Measurements from ENCODE around the gene MCTP2. TPM values are rescaled to one million over a fixed set of nuclear protein-coding genes. Genes with fewer than 3 reads are reported as not detected.
A peak's percentile ranks its signal among the peaks of the same experiment; 100 is the strongest.

The MCTP2 gene
- total RNA-seq, 2 donors from 2014 or later = 19.6 to 32.9 TPM

- ATAC-seq (replicated peaks) = no peak
- peaks cover 6% of the 10 kb centered on the region for H3K36me3 Mint-ChIP-seq (ENCODE audit: low read depth)
- no peak overlapping the region for H3K27ac Mint-ChIP-seq
- no peaks in the 10 kb centered on the region for H3K9me3 Mint-ChIP-seq
- H3K27me3 Mint-ChIP-seq = peaks cover under 1% of the 10 kb centered on the region
- no peak overlapping the region for H3K4me3 Mint-ChIP-seq
- H3K4me1 Mint-ChIP-seq = peaks cover 13% of the 10 kb centered on the region
Measured at GRCh38 chr15:94228611-94229010, 2.8 kb upstream of the MCTP2 start.

GRCh38 chr15:94229591-94230369, 1.6 kb upstream of the MCTP2 start:
- Mint-ChIP-seq H3K9me3 (no peaks in the 10 kb centered on the region), H3K27ac (peak overlapping the region; percentile 94), H3K4me3 (peak overlapping the region; percentile 91), H3K36me3 (ENCODE audit: low read depth) (peaks cover 6% of the 10 kb centered on the region), H3K27me3 (no peaks in the 10 kb centered on the region), H3K4me1 (peaks cover 18% of the 10 kb centered on the region)
- ATAC-seq (replicated peaks) = peak; percentile 65

- ATAC-seq (replicated peaks) = no peak
- Mint-ChIP-seq H3K36me3 (ENCODE audit: low read depth) (peaks cover 6% of the 10 kb centered on the region), H3K27ac (peak overlapping the region; percentile 94), H3K4me3 (peak overlapping the region; percentile 91), H3K4me1 (peaks cover 18% of the 10 kb centered on the region), H3K9me3 (no peaks in the 10 kb centered on the region), H3K27me3 (no peaks in the 10 kb centered on the region)
Measured at GRCh38 chr15:94230431-94230882, 904 bp upstream of the MCTP2 start.

GRCh38 chr15:94231723-94232468, 535 bp downstream of the MCTP2 start:
- H3K27me3 Mint-ChIP-seq = no peaks in the 10 kb centered on the region
- peaks cover 3% of the 10 kb centered on the region for H3K9me3 Mint-ChIP-seq
- no peak overlapping the region for H3K27ac Mint-ChIP-seq
- peaks cover 31% of the 10 kb centered on the region for H3K4me1 Mint-ChIP-seq
- H3K36me3 Mint-ChIP-seq (ENCODE audit: low read depth) = peaks cover 6% of the 10 kb centered on the region
- ATAC-seq (replicated peaks) = peak; percentile 6
- peak overlapping the region; percentile 91 for H3K4me3 Mint-ChIP-seq

- peak overlapping the region; percentile 91 for H3K4me3 Mint-ChIP-seq
- ATAC-seq (replicated peaks) = no peak
- peaks cover 3% of the 10 kb centered on the region for H3K9me3 Mint-ChIP-seq
- peaks cover 6% of the 10 kb centered on the region for H3K36me3 Mint-ChIP-seq (ENCODE audit: low read depth)
- no peaks in the 10 kb centered on the region for H3K27me3 Mint-ChIP-seq
- H3K27ac Mint-ChIP-seq = no peak overlapping the region
- peaks cover 33% of the 10 kb centered on the region for H3K4me1 Mint-ChIP-seq
Measured at GRCh38 chr15:94233441-94233840, 2.1 kb downstream of the MCTP2 start.

GRCh38 chr15:94234300-94234699, 2.9 kb downstream of the MCTP2 start:
- no peak for ATAC-seq (replicated peaks)
- Mint-ChIP-seq H3K9me3 (peaks cover 3% of the 10 kb centered on the region), H3K27ac (no peak overlapping the region), H3K4me1 (peaks cover 37% of the 10 kb centered on the region), H3K4me3 (peak overlapping the region; percentile 91), H3K36me3 (ENCODE audit: low read depth) (peaks cover 6% of the 10 kb centered on the region), H3K27me3 (no peaks in the 10 kb centered on the region)

GRCh38 chr15:94235041-94235440, 3.7 kb downstream of the MCTP2 start:
- Mint-ChIP-seq H3K27me3 (no peaks in the 10 kb centered on the region), H3K4me1 (peaks cover 35% of the 10 kb centered on the region), H3K4me3 (no peak overlapping the region), H3K36me3 (ENCODE audit: low read depth) (peaks cover 2% of the 10 kb centered on the region), H3K27ac (no peak overlapping the region), H3K9me3 (peaks cover 3% of the 10 kb centered on the region)
- no peak for ATAC-seq (replicated peaks)

GRCh38 chr15:94235646-94236045, 4.3 kb downstream of the MCTP2 start:
- Mint-ChIP-seq H3K9me3 (peaks cover 3% of the 10 kb centered on the region), H3K36me3 (ENCODE audit: low read depth) (no peaks in the 10 kb centered on the region), H3K4me1 (peaks cover 34% of the 10 kb centered on the region), H3K27ac (no peak overlapping the region), H3K27me3 (no peaks in the 10 kb centered on the region), H3K4me3 (no peak overlapping the region)
- ATAC-seq (replicated peaks) = no peak

GRCh38 chr15:94236608-94237007, 5.2 kb downstream of the MCTP2 start:
- Mint-ChIP-seq H3K4me1 (peaks cover 34% of the 10 kb centered on the region), H3K27ac (peak overlapping the region; percentile 47), H3K9me3 (peaks cover 3% of the 10 kb centered on the region), H3K27me3 (no peaks in the 10 kb centered on the region), H3K4me3 (no peak overlapping the region), H3K36me3 (ENCODE audit: low read depth) (no peaks in the 10 kb centered on the region)
- peak; percentile 16 for ATAC-seq (replicated peaks)

GRCh38 chr15:94237903-94238302, 6.5 kb downstream of the MCTP2 start:
- no peaks in the 10 kb centered on the region for H3K36me3 Mint-ChIP-seq (ENCODE audit: low read depth)
- ATAC-seq (replicated peaks) = no peak
- no peak overlapping the region for H3K4me3 Mint-ChIP-seq

GRCh38 chr15:94238539-94239118, 7.3 kb downstream of the MCTP2 start:
- H3K27me3 Mint-ChIP-seq = no peaks in the 10 kb centered on the region
- peaks cover 3% of the 10 kb centered on the region for H3K9me3 Mint-ChIP-seq
- no peak for ATAC-seq (replicated peaks)
- H3K27ac Mint-ChIP-seq = peak overlapping the region; percentile 20
- no peaks in the 10 kb centered on the region for H3K36me3 Mint-ChIP-seq (ENCODE audit: low read depth)
- H3K4me1 Mint-ChIP-seq = peaks cover 28% of the 10 kb centered on the region
- H3K4me3 Mint-ChIP-seq = peak overlapping the region; percentile 2

More at GRCh38 chr15:94237903-94238302, 6.5 kb downstream of the MCTP2 start:
- Mint-ChIP-seq H3K27ac (no peak overlapping the region), H3K9me3 (peaks cover 3% of the 10 kb centered on the region), H3K27me3 (no peaks in the 10 kb centered on the region), H3K4me1 (peaks cover 28% of the 10 kb centered on the region)

GRCh38 chr15:94239474-94239873, 8.1 kb downstream of the MCTP2 start:
- ATAC-seq (replicated peaks) = no peak
- Mint-ChIP-seq H3K27me3 (no peaks in the 10 kb centered on the region), H3K36me3 (ENCODE audit: low read depth) (no peaks in the 10 kb centered on the region), H3K4me1 (peaks cover 22% of the 10 kb centered on the region), H3K27ac (no peak overlapping the region), H3K4me3 (no peak overlapping the region), H3K9me3 (peaks cover 3% of the 10 kb centered on the region)

GRCh38 chr15:94240480-94240879, 9.1 kb downstream of the MCTP2 start:
- H3K36me3 Mint-ChIP-seq (ENCODE audit: low read depth) = no peaks in the 10 kb centered on the region
- H3K4me1 Mint-ChIP-seq = peaks cover 22% of the 10 kb centered on the region

GRCh38 chr15:94242257-94242656, 10.9 kb downstream of the MCTP2 start:
- no peak for ATAC-seq (replicated peaks)
- Mint-ChIP-seq H3K27ac (no peak overlapping the region), H3K4me1 (peaks cover 17% of the 10 kb centered on the region), H3K9me3 (no peaks in the 10 kb centered on the region), H3K4me3 (no peak overlapping the region), H3K36me3 (ENCODE audit: low read depth) (no peaks in the 10 kb centered on the region), H3K27me3 (no peaks in the 10 kb centered on the region)

More at GRCh38 chr15:94240480-94240879, 9.1 kb downstream of the MCTP2 start:
- Mint-ChIP-seq H3K27ac (no peak overlapping the region), H3K27me3 (no peaks in the 10 kb centered on the region), H3K4me3 (no peak overlapping the region), H3K9me3 (peaks cover 3% of the 10 kb centered on the region)
- ATAC-seq (replicated peaks) = no peak
